Measurements from ENCODE around the gene TMEM91. TPM values are rescaled to one million over a fixed set of nuclear protein-coding genes. Genes with fewer than 3 reads are reported as not detected.
A peak's percentile ranks its signal among the peaks of the same experiment; 100 is the strongest.

The TMEM91 gene
- 5.6 and 10.7 TPM in 2 replicates for total RNA-seq (2014; rRNA removed; shearing (Covaris generic))
- 12.7 and 13.5 TPM in 2 replicates for total RNA-seq (2022)
- Bru-seq, nascent RNA: percentile 60 among the genes with signal in this experiment
- percentile 86 among the genes with signal in this experiment for BruChase-seq, experiment 1, labeled RNA remaining after a 6-hour chase
- BruChase-seq, experiment 2, labeled RNA remaining after a 2-hour chase: percentile 71 among the genes with signal in this experiment
- long read RNA-seq, partial matches to known transcripts: 0 of 5 reads
- long read RNA-seq, other reads (novel, unspliced or antisense): 5 of 5 reads

- peaks cover 13% of the 10 kb centered on the region for H3K4me1 ChIP-seq (ENCODE audit: insufficient read depth, low read length, poor library complexity, severe bottlenecking)
- no TSS peak for BruUV-seq (replicated peaks)
- no peak for TF ChIP-seq EZH2phosphoT487 (IDR thresholded peaks at IDR 0.05; ENCODE audit: borderline replicate concordance, low read depth, low read length)
- TF ChIP-seq CTCF (conservative IDR thresholded peaks at IDR 0.05; ENCODE audit: low read length): no peak
- DNase-seq (ENCODE audit: low spot score): no peak
- H3K27ac ChIP-seq (ENCODE audit: low read depth, low read length, poor library complexity, severe bottlenecking): no peak within 1 kb of the TSS
- H3K4me2 ChIP-seq (ENCODE audit: low read length): no peak within 1 kb of the TSS
- ChIA-PET POLR2A (no interaction called here), CTCF (ENCODE audit: unreplicated experiment) (no interaction called here)
- H3K4me3 ChIP-seq (ENCODE audit: low read depth, low read length, poor library complexity, severe bottlenecking): no peak within 1 kb of the TSS
- H2AFZ ChIP-seq (ENCODE audit: low read length): no peak within 1 kb of the TSS
- no peaks in the 10 kb centered on the region for H3K36me3 ChIP-seq (ENCODE audit: insufficient read depth, low read length)
- no peaks in the 10 kb centered on the region for H3K9me3 ChIP-seq (ENCODE audit: low read length)
- intact Hi-C loops (cut with micrococcal nuclease; ENCODE audit: unreplicated experiment): no loop called here
- no peaks in the 10 kb centered on the region for H3K79me2 ChIP-seq (ENCODE audit: insufficient read depth, low read depth, low read length)
- no peaks in the 10 kb centered on the region for H3K9me2 ChIP-seq (ENCODE audit: insufficient read depth, low read length)
- no peaks in the 10 kb centered on the region for H4K20me1 ChIP-seq (ENCODE audit: insufficient read depth, low read length)
These were observed at the start of gene TMEM91 for GRCh38 chr19:41376241-41376997. TMEM91 (plus strand) TSS chr19:41376533; CDS start chr19:41378310, 1,777 bp downstream.

- DNase-seq (ENCODE audit: low spot score): no peak
- H3K9me3 ChIP-seq (ENCODE audit: low read length): no peaks in the 10 kb centered on the region
- H3K9me2 ChIP-seq (ENCODE audit: insufficient read depth, low read length): no peaks in the 10 kb centered on the region
- H3K4me2 ChIP-seq (ENCODE audit: low read length): peak overlapping the region; percentile 88
- H4K20me1 ChIP-seq (ENCODE audit: insufficient read depth, low read length): no peaks in the 10 kb centered on the region
- peak overlapping the region; percentile 79 for H3K27ac ChIP-seq (ENCODE audit: low read depth, low read length, poor library complexity, severe bottlenecking)
- peak overlapping the region; percentile 61 for H3K4me3 ChIP-seq (ENCODE audit: low read depth, low read length, poor library complexity, severe bottlenecking)
- CTCF ChIA-PET (ENCODE audit: unreplicated experiment): interaction anchor here (0.7 kb wide), 1 partner anchor 26 kb away, joined by 4 read pairs; no protein-coding TSS in a partner anchor
- peaks cover 55% of the 10 kb centered on the region for H3K36me3 ChIP-seq (ENCODE audit: insufficient read depth, low read length)
- POLR2A ChIA-PET: interaction anchor here (1.1 to 1.2 kb wide), 3 partner anchors 26 to 112 kb away, joined by 3 to 4 read pairs (median 4); no protein-coding TSS in a partner anchor
- H2AFZ ChIP-seq (ENCODE audit: low read length): no peak overlapping the region; the same call in 1 of the 2 replicates
- TF ChIP-seq CTCF (conservative IDR thresholded peaks at IDR 0.05; ENCODE audit: low read length): no peak
- TF ChIP-seq EZH2phosphoT487 (IDR thresholded peaks at IDR 0.05; ENCODE audit: borderline replicate concordance, low read depth, low read length): no peak
- intact Hi-C loops (cut with micrococcal nuclease; ENCODE audit: unreplicated experiment): loop anchor here (1.0 to 2.0 kb wide), 3 partner anchors 16 to 62 kb away; partner anchors contain the start of genes CCDC97 and HNRNPUL1
- peaks cover 53% of the 10 kb centered on the region for H3K4me1 ChIP-seq (ENCODE audit: insufficient read depth, low read length, poor library complexity, severe bottlenecking)
- no peaks in the 10 kb centered on the region for H3K79me2 ChIP-seq (ENCODE audit: insufficient read depth, low read depth, low read length)
- BruUV-seq (replicated peaks): no TSS peak
These were observed 49.2 kb upstream of the TMEM91 start for GRCh38 chr19:41327076-41327575.
